Measurements from ENCODE around the gene TM9SF3.

DNA sequence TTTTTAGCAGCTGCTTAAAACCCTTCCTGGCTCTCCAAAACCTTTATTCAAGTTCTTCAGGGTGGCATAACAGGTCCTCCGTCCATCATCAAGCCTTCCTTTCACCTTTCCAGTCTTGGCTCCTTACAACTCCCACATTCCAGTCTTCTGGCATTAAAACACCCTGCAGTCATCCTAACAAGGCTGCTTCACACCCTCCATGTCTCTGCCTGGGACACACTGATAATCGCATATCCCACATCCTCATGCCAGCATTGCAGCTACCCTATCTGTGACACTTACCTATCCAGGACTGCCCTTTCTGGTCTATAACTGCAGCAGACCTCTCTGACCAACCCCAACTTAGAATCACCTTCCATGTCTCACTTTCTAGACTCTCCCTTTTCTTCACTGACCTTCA, 70.5 kb downstream of the TM9SF3 start:
- TF ChIP-seq EZH2 (IDR thresholded peaks at IDR 0.05; ENCODE audit: borderline replicate concordance, low read depth, low read length, poor library complexity, severe bottlenecking) = no peak
- TF ChIP-seq, protein P1, sequence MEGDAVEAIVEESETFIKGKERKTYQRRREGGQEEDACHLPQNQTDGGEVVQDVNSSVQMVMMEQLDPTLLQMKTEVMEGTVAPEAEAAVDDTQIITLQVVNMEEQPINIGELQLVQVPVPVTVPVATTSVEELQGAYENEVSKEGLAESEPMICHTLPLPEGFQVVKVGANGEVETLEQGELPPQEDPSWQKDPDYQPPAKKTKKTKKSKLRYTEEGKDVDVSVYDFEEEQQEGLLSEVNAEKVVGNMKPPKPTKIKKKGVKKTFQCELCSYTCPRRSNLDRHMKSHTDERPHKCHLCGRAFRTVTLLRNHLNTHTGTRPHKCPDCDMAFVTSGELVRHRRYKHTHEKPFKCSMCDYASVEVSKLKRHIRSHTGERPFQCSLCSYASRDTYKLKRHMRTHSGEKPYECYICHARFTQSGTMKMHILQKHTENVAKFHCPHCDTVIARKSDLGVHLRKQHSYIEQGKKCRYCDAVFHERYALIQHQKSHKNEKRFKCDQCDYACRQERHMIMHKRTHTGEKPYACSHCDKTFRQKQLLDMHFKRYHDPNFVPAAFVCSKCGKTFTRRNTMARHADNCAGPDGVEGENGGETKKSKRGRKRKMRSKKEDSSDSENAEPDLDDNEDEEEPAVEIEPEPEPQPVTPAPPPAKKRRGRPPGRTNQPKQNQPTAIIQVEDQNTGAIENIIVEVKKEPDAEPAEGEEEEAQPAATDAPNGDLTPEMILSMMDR (conservative IDR thresholded peaks at IDR 0.05; ENCODE audit: low read depth, low read length) = no peak

Measured in A673 (cell line).